GM19099 (cell line): ENCODE measurements around the gene LRCOL1.

Experiments used
- POLR2A ChIP-seq: IDR thresholded peaks from 3 replicates; pipeline ENCODE4 v1.6.1; 2011; ENCODE audit warnings: low read depth; ENCODE audit not compliant: insufficient read length; ENCODE audit errors: extremely low read depth

LRCOL1 gene

GRCh38 chr12:132610051-132610759 is at the start of gene LRCOL1:
Gene LRCOL1, minus strand, starts transcription at chr12:132610582. Its CDS starts 4,331 bp downstream, at chr12:132606251.
- no peak for TF ChIP-seq POLR2A

DNA sequence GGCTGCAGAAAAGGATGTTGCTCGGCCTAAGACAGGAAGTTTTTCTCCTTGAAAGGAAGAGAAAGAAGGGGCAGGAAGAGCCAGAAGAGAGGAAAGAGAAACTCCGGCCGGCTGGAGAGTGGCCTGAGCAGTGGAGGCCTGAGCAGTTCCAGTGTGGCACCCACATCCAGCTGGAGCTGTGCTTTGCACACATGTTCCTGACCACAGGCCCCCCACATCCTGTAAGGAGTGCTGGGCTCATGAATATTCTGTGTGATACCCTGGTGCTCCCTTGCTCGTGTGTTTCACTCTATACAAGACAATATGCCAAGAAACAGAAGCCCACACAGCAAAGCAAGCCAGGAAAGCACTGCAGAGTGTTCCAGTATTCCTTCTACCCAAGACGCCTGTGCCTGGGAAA is 49.7 kb upstream of the LRCOL1 start:
- TF ChIP-seq POLR2A = no peak

DNA sequence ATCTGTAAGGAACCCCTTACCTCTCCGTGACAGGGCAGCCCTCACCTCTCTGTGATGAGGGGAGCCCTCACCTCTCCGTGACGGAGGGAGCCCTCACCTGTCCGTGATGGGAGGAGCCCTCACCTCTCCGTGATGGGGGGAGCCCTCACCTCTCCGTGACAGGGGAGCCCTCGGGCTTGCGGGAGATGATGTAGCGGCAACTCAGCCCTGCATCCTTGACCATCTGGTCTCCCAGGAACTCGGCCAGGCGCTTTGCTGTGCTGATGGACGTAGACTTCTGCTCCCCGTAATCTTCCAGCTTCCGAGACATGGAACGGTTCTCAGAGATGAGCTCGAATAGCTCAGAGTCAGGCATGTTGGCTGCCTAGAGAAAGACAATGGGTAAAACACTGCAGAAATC is 48.8 kb upstream of the LRCOL1 start:
- TF ChIP-seq POLR2A = no peak

DNA sequence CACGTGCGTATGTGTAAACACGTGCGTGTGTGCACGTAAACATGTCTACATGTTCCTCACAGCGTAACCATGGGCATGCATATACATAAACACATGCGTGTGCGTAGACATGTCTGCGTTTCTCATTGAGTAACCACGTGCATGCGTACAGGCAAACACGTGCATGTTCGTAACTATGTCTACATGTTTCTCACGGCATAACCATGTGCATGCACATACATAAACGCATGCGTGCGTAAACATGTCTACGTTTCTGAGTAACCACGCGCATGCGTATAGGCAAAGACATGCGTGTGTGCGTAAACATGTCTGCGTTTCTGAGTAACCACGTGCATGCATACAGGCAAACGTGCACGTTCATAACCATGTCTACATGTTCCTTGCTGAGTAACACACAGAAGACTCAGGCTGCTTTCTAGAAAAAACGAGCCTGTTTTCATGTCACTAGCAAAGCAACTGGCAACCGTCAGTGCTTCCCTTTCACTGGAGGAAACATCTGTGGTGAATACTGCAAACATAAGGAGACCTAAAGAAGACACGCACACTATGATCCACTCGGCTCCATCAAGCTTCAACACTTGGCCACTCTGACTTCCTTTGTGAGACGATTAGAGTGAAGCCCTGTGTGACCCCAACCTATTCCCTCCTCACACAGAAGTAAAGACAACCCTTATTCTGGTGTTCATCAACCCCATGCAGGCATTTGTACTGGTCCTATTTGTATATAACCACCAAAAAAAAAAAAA is 47.9 kb upstream of the LRCOL1 start:
- TF ChIP-seq POLR2A = no peak

- TF ChIP-seq POLR2A = no peak
These were observed 46.8 kb upstream of the LRCOL1 start for GRCh38 chr12:132657004-132657727.

GRCh38 chr12:132653567-132654290 is 43.3 kb upstream of the LRCOL1 start:
- TF ChIP-seq POLR2A = no peak

DNA sequence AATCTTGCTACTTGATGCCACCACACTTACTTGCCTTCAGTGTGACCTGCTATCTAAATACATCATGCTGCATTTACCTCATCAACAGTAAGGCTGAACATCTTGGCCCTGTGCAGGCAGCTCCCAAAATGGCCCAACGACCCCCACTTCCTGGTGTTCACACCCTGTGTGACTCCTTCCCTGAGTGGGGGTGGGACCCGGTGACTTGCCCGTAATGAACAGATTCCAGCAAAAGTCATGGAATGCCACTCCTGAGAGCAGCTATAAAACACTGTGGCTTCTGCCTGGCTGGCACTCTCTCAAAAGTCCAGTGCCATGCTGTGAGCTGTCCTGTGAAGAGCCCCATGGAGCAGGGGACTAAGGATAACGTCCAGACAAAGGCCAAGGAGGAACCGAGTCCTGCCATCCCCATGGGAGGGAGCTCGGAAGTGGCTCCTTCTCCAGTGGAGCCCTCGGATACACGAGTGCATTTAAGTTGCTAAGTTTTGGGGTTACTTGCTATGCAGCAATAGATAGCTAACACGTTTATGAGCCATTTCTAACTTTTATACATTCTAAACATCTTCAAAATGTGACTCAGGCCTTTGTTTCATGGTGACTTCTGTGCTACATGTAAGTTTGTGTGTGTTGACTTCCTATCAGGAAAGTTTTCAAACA is 41.2 kb upstream of the LRCOL1 start:
- no peak for TF ChIP-seq POLR2A

- TF ChIP-seq POLR2A = no peak
These were observed 39.0 kb upstream of the LRCOL1 start for GRCh38 chr12:132649226-132649945.

- TF ChIP-seq POLR2A = no peak
These were observed 38.3 kb upstream of the LRCOL1 start for GRCh38 chr12:132648616-132649225.

GRCh38 chr12:132647858-132648257 is 37.5 kb upstream of the LRCOL1 start:
- no peak for TF ChIP-seq POLR2A

DNA sequence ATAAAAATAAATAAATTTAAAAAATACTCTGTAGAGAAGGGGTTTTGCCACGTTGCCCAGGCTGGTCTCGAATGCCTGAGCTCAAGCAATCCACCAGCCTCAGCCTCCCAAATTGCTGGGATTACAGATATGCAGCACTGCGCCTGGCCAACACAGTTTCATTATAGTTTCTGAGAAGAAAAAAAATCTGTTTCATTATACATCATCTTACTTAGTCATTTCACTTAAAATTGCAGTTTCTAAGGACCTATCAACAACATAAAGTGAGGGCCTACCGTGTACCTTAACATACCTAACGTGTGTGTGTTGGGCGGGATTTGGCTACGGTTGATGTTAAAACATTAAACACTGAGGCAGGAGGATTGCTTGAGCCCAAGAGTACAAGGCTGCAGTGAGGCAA is 36.5 kb upstream of the LRCOL1 start:
- TF ChIP-seq POLR2A = no peak

GRCh38 chr12:132642846-132643835 is 32.8 kb upstream of the LRCOL1 start:
- no peak for TF ChIP-seq POLR2A
